Spinal cord (tissue), 10 donors: ENCODE measurements around the gene TMEM117. TPM values are rescaled to one million over a fixed set of nuclear protein-coding genes. Genes with fewer than 3 reads are reported as not detected.
A peak's percentile ranks its signal among the peaks of the same experiment; 100 is the strongest.

Experiments
- DNase-seq, 6 donors: peaks; one replicate each; pipeline versions ENCODE4 v3.0.0 to v3.0.0-alpha.2; 2013 to 2015; ENCODE audit warnings: low spot score in 6 of 6, low read depth in 4 of 6
- H3K27ac ChIP-seq: one replicate; pipeline ENCODE4 v1.5.1; 2013; ENCODE audit warnings: low read depth, low read length, control low read depth
- H3K27me3 ChIP-seq: one replicate; pipeline ENCODE4 v1.6.1; 2013; ENCODE audit warnings: low read length; ENCODE audit not compliant: control insufficient read depth, insufficient read depth
- H3K36me3 ChIP-seq: one replicate; pipeline ENCODE4 v1.6.1; 2013; ENCODE audit warnings: low read length; ENCODE audit not compliant: control insufficient read depth, insufficient read depth
- H3K4me1 ChIP-seq: one replicate; pipeline ENCODE4 v1.6.1; 2013; ENCODE audit warnings: low read length; ENCODE audit not compliant: control insufficient read depth, insufficient read depth
- H3K4me3 ChIP-seq: one replicate; pipeline ENCODE4 v1.5.1; 2013; ENCODE audit warnings: low read depth, low read length, control low read depth
- H3K9me3 ChIP-seq: one replicate; pipeline ENCODE4 v1.6.1; 2013; ENCODE audit warnings: low read length; ENCODE audit not compliant: control insufficient read depth, insufficient read depth
- WGBS: methylation state at CpG from one replicate; pipeline ENCODE4 v1.1.5; 2013; ENCODE audit warnings: missing lambda C conversion rate; ENCODE audit not compliant: insufficient coverage; 5-methylcytosine and 5-hydroxymethylcytosine counted together
- polyA plus RNA-seq, 2 donors: library from polyadenylated mRNA; unstranded; fragments of 120-200 nt; gene quantifications; one replicate each; pipeline ENCODE4 v1.2.1, GENCODE V29; 2013; ENCODE audit not compliant: insufficient read length in 2 of 2
- total RNA-seq, 2 donors: library from RNA; depleted of rRNA in 1 of 2; stranded (reverse); fragments of 120-200 nt in 1 of 2; fragments of >200 nt in 1 of 2; gene quantifications; one replicate each; pipeline versions ENCODE4 v1.2.3 to v1.2.4, GENCODE V29; 2013 to 2014
- donor health status: healthy.

TMEM117 gene
- total and polyA plus RNA-seq, 4 donors, result 14.7 to 52.8 (median 23.1) TPM

GRCh38 chr12:44088647-44089046 lies 252.8 kb downstream of the TMEM117 start:
- Histone ChIP-seq H3K27me3 (no peaks in the 10 kb centered on the region), H3K4me3 (no peak overlapping the region), H3K9me3 (peaks cover 1% of the 10 kb centered on the region), H3K27ac (no peak overlapping the region), H3K4me1 (no peaks in the 10 kb centered on the region), H3K36me3 (no peaks in the 10 kb centered on the region)
- WGBS, result no CpG with 5 or more reads among the region's 1 CpG
- no peak for DNase-seq

GRCh38 chr12:44091948-44092606 lies 256.2 kb downstream of the TMEM117 start:
- Histone ChIP-seq H3K9me3 (peaks cover 1% of the 10 kb centered on the region), H3K4me1 (no peaks in the 10 kb centered on the region), H3K4me3 (no peak overlapping the region), H3K27ac (no peak overlapping the region), H3K36me3 (no peaks in the 10 kb centered on the region), H3K27me3 (no peaks in the 10 kb centered on the region)
- WGBS, result no CpG with 5 or more reads among the region's 3 CpGs
- DNase-seq, result no peak

- Histone ChIP-seq H3K27me3 (no peaks in the 10 kb centered on the region), H3K36me3 (no peaks in the 10 kb centered on the region), H3K27ac (no peak overlapping the region), H3K4me1 (no peaks in the 10 kb centered on the region), H3K4me3 (no peak overlapping the region), H3K9me3 (no peaks in the 10 kb centered on the region)
- DNase-seq, result no peak
- WGBS, result 33% methylated on average over 1 of the region's 1 CpG
Measured at GRCh38 chr12:44098786-44099185, 262.9 kb downstream of the TMEM117 start.

- Histone ChIP-seq H3K27me3 (no peaks in the 10 kb centered on the region), H3K4me3 (no peak overlapping the region), H3K36me3 (no peaks in the 10 kb centered on the region), H3K4me1 (no peaks in the 10 kb centered on the region), H3K9me3 (no peaks in the 10 kb centered on the region), H3K27ac (no peak overlapping the region)
- no CpG with 5 or more reads among the region's 1 CpG for WGBS
- no peak for DNase-seq
Measured at GRCh38 chr12:44099486-44099885, 263.6 kb downstream of the TMEM117 start.

DNA sequence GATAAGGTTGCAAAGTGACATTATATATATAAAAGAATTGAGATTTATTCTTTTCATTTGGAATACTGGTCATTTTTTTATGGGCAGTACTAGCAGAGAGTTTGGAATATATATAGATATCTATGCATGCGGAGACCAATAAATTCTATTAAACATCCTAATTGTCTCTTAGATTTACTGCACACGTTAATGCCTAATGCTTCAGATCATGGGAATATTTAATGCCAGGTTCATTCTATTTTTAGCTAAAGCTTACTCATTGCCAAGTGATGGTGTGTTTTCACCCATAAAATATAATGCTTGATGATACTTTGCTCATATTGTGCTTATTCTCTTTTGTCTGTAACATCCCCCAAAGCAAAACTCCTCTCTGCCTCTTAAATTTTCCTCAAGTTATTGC lies 264.4 kb downstream of the TMEM117 start:
- Histone ChIP-seq H3K9me3 (no peaks in the 10 kb centered on the region), H3K4me1 (no peaks in the 10 kb centered on the region), H3K27me3 (no peaks in the 10 kb centered on the region), H3K36me3 (no peaks in the 10 kb centered on the region), H3K27ac (no peak overlapping the region), H3K4me3 (no peak overlapping the region)
- peak in 1 of 6 donors; percentile 21 for DNase-seq
- no CpG with 5 or more reads among the region's 2 CpGs for WGBS

DNA sequence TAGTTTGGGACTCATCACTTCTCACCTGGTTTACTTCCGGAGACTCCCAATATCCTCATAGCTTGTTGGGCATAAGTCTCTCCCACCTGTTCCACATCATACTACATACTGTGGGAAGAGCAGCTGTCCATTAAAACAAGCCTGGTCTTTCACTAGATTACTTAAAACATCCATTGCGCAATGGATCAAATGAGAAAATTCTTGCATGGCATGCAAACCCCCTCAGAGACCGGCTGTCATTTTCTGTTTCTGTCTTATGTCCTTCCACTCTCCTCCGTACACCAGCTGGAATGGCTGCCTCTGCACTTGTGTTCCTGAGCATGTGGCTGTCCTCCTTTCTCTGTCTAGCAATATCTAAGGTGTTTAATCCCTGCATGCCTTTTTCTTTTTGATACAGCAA lies 265.6 kb downstream of the TMEM117 start:
- no peak for DNase-seq
- no peaks in the 10 kb centered on the region for H3K27me3 ChIP-seq
- no peak overlapping the region for H3K4me3 ChIP-seq
- no peak overlapping the region for H3K27ac ChIP-seq
- 96% methylated on average over 3 of the region's 4 CpGs for WGBS
- no peaks in the 10 kb centered on the region for H3K36me3 ChIP-seq
- H3K9me3 ChIP-seq, result no peaks in the 10 kb centered on the region
- H3K4me1 ChIP-seq, result no peaks in the 10 kb centered on the region

GRCh38 chr12:44114906-44115305 lies 279.0 kb downstream of the TMEM117 start:
- H3K4me1 ChIP-seq, result no peaks in the 10 kb centered on the region
- H3K4me3 ChIP-seq, result no peak overlapping the region
- no peaks in the 10 kb centered on the region for H3K36me3 ChIP-seq
- WGBS, result no CpG with 5 or more reads among the region's 2 CpGs
- H3K9me3 ChIP-seq, result no peaks in the 10 kb centered on the region
- no peak overlapping the region for H3K27ac ChIP-seq
- H3K27me3 ChIP-seq, result no peaks in the 10 kb centered on the region
- DNase-seq, result peak in 1 of 6 donors; percentile 89

DNA sequence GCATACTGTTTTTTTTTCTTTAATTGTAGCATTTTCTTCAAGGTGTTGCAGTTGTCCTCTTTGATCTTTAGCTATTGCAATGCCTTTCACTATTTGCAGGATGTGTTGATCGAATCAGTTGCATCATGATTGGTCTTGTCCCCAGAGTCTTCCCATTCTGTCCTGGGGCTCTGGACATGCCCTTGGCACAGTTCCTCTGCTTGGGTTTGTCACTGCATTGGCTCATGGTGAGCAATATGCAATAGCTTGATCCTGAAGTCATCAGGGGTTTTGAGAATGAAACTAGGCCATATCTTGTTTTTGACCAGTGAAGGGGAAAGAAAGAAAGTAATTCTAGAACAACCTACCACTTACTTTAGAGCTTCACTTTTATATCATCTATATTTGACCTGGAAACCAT lies 281.5 kb downstream of the TMEM117 start:
- no peak for DNase-seq
- Histone ChIP-seq H3K4me3 (no peak overlapping the region), H3K9me3 (no peaks in the 10 kb centered on the region), H3K36me3 (no peaks in the 10 kb centered on the region), H3K27me3 (no peaks in the 10 kb centered on the region), H3K4me1 (no peaks in the 10 kb centered on the region), H3K27ac (no peak overlapping the region)
- 80% methylated on average over 1 of the region's 1 CpG for WGBS

DNA sequence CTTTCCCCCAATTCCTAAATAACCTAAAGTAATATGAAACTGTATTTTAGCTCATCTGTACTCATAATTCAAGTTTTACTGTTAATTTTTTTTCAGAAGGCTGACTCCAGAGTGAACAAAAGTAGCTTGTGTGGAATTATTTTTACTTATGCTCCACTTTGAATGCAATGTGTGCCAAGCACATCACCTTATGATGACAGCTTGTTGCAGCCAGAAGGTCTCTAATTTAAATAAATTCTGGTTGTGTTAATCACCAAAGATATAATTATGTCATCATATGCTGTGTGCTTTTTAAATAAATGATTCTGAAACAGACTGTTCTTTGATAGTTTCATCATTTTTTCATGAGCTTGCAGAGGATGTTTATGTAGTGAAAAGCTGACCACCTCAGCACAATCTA lies 283.1 kb downstream of the TMEM117 start:
- Histone ChIP-seq H3K9me3 (peaks cover 1% of the 10 kb centered on the region), H3K27me3 (no peaks in the 10 kb centered on the region), H3K36me3 (no peaks in the 10 kb centered on the region), H3K27ac (no peak overlapping the region), H3K4me1 (no peaks in the 10 kb centered on the region), H3K4me3 (no peak overlapping the region)
- DNase-seq, result peak in 1 of 6 donors; percentile 54

- H3K4me1 ChIP-seq, result peaks cover 8% of the 10 kb centered on the region
- H3K4me3 ChIP-seq, result no peak overlapping the region
- peaks cover 1% of the 10 kb centered on the region for H3K9me3 ChIP-seq
- H3K27me3 ChIP-seq, result no peaks in the 10 kb centered on the region
- WGBS, result no CpG with 5 or more reads among the region's 1 CpG
- DNase-seq, result no peak
- no peak overlapping the region for H3K27ac ChIP-seq
- H3K36me3 ChIP-seq, result no peaks in the 10 kb centered on the region
Measured at GRCh38 chr12:44126806-44127205, 290.9 kb downstream of the TMEM117 start.
